Astrocyte (in vitro differentiated cells and primary cell): ENCODE results near the gene TRIO. TPM values are rescaled to one million over a fixed set of nuclear protein-coding genes. Genes with fewer than 3 reads are reported as not detected.

Experiments
- DNase-seq: peaks from one replicate; pipeline ENCODE4 v3.0.0-alpha.2; 2010; ENCODE audit warnings: low read depth
- FAIRE-seq: peaks from 2 replicates; lab custom pipeline; 2011; peaks lifted over from hg19 to GRCh38; lab: Jason Lieb, UNC
- H2AFZ ChIP-seq: 2 replicates; pipeline ENCODE4 v1.6.0; 2012; ENCODE audit warnings: low read depth, low read length, inconsistent platforms
- H3K27ac ChIP-seq: 2 replicates; pipeline ENCODE4 v1.5.1; 2011; ENCODE audit warnings: low read depth, low read length, inconsistent platforms
- H3K27me3 ChIP-seq: 2 replicates; pipeline ENCODE4 v1.6.0; 2011; ENCODE audit warnings: low read length, inconsistent platforms; ENCODE audit not compliant: insufficient read depth
- H3K36me3 ChIP-seq: 2 replicates; pipeline ENCODE4 v1.5.1; 2011; ENCODE audit warnings: low read length, inconsistent platforms; ENCODE audit not compliant: insufficient read depth
- H3K4me1 ChIP-seq: 2 replicates; pipeline ENCODE4 v1.5.1; 2011; ENCODE audit warnings: low read length, inconsistent platforms; ENCODE audit not compliant: insufficient read depth
- H3K4me2 ChIP-seq: 2 replicates; pipeline ENCODE4 v1.6.0; 2012; ENCODE audit warnings: low read length, inconsistent platforms
- H3K4me3 ChIP-seq: 2 replicates; pipeline ENCODE4 v1.5.1; 2011; ENCODE audit warnings: low read depth, mild to moderate bottlenecking, low read length, inconsistent platforms; ENCODE audit not compliant: insufficient read depth
- H3K79me2 ChIP-seq: 2 replicates; pipeline ENCODE4 v1.6.0; 2012; ENCODE audit warnings: mild to moderate bottlenecking, low read length, inconsistent platforms; ENCODE audit not compliant: insufficient read depth
- H3K9ac ChIP-seq: 2 replicates; pipeline ENCODE4 v1.6.0; 2012; ENCODE audit warnings: mild to moderate bottlenecking, low read length, inconsistent platforms
- H3K9me3 ChIP-seq: 2 replicates; pipeline ENCODE4 v1.5.1; 2012; ENCODE audit warnings: low read depth, mild to moderate bottlenecking, low read length, inconsistent platforms; ENCODE audit not compliant: insufficient read depth
- H4K20me1 ChIP-seq: 2 replicates; pipeline ENCODE4 v1.6.0; 2012; ENCODE audit warnings: low read length, inconsistent platforms; ENCODE audit not compliant: insufficient read depth
- H3K27ac Mint-ChIP-seq: one replicate; pipeline ENCODE4 v1.8.0; 2021; ENCODE audit warnings: mild to moderate bottlenecking, mixed read lengths; ENCODE audit not compliant: unreplicated experiment
- H3K27me3 Mint-ChIP-seq: one replicate; pipeline ENCODE4 v1.8.0; 2021; ENCODE audit warnings: low read depth, mixed read lengths; ENCODE audit not compliant: unreplicated experiment
- H3K36me3 Mint-ChIP-seq: one replicate; pipeline ENCODE4 v1.8.0; 2021; ENCODE audit warnings: low read depth, mixed read lengths; ENCODE audit not compliant: unreplicated experiment
- H3K4me1 Mint-ChIP-seq: one replicate; pipeline ENCODE4 v1.8.0; 2021; ENCODE audit warnings: low read depth, mixed read lengths; ENCODE audit not compliant: unreplicated experiment
- H3K4me3 Mint-ChIP-seq: one replicate; pipeline ENCODE4 v1.8.0; 2021; ENCODE audit warnings: mild to moderate bottlenecking, moderate library complexity, mixed read lengths; ENCODE audit not compliant: unreplicated experiment
- H3K9me3 Mint-ChIP-seq: one replicate; pipeline ENCODE4 v1.8.0; 2021; ENCODE audit warnings: mild to moderate bottlenecking, mixed read lengths; ENCODE audit not compliant: unreplicated experiment
- CTCF ChIP-seq: IDR thresholded peaks from 2 replicates; pipeline ENCODE4 v1.5.1; 2011; ENCODE audit warnings: low read depth, mild to moderate bottlenecking, inconsistent platforms, low read length, moderate library complexity; ENCODE audit not compliant: insufficient read depth
- EZH2 ChIP-seq: IDR thresholded peaks from 2 replicates; pipeline ENCODE4 v1.6.1; 2012; ENCODE audit warnings: mild to moderate bottlenecking, low read length, inconsistent platforms; ENCODE audit not compliant: insufficient read depth
- total RNA-seq: library from RNA; stranded (reverse); gene quantifications from 2 replicates; pipeline ENCODE4 v1.2.1, GENCODE V29; 2021

Gene TRIO
- total RNA-seq, 1 donor from 2014 or later, result 347 TPM

DNA sequence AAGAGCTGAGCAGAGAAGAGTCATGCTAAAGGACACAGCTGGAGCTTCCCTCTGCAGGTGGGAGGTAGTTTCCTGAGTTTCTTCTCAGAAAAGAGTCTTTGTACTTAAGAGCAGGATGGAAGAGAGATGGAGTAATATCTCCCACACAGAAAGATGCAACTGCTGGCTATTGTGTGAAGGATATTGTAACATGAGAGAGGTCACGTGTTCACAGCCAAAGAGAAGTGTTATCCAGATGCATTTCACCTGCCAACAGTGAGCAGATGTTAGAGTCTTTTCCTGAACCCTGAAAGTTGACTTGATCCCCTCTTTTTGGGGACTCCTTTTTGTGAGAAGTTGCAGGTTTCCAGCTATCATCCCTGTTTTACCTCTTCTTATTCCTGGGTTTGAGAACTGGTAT is 14.0 kb upstream of the TRIO start:
- H2AFZ ChIP-seq, result no peak overlapping the region
- Mint-ChIP-seq H3K4me1 (no peaks in the 10 kb centered on the region), H3K27me3 (peaks cover 20% of the 10 kb centered on the region)

GRCh38 chr5:14131855-14132503 is 11.2 kb upstream of the TRIO start:
- Mint-ChIP-seq H3K9me3 (peaks cover 9% of the 10 kb centered on the region), H3K4me3 (no peak overlapping the region), H3K27ac (no peak overlapping the region), H3K4me1 (no peaks in the 10 kb centered on the region), H3K27me3 (peaks cover 17% of the 10 kb centered on the region), H3K36me3 (no peaks in the 10 kb centered on the region)
- H3K9ac ChIP-seq, result no peak overlapping the region
- H3K27me3 ChIP-seq, result no peaks in the 10 kb centered on the region
- no peaks in the 10 kb centered on the region for H3K9me3 ChIP-seq
- H3K4me2 ChIP-seq, result no peak overlapping the region
- no peak for TF ChIP-seq EZH2
- no peak for TF ChIP-seq CTCF
- H3K4me1 ChIP-seq, result no peaks in the 10 kb centered on the region
- no peak overlapping the region for H2AFZ ChIP-seq
- no peaks in the 10 kb centered on the region for H3K36me3 ChIP-seq
- no peak for FAIRE-seq
- no peaks in the 10 kb centered on the region for H4K20me1 ChIP-seq
- H3K27ac ChIP-seq, result no peak overlapping the region
- no peaks in the 10 kb centered on the region for H3K79me2 ChIP-seq
- no peak overlapping the region for H3K4me3 ChIP-seq
- DNase-seq, result no peak

More for the DNA sequence above, 14.0 kb upstream of the TRIO start:
- DNase-seq (no peak), FAIRE-seq (no peak)
- TF ChIP-seq CTCF, result no peak
- no peak for TF ChIP-seq EZH2
- no peak overlapping the region for H3K27ac ChIP-seq
- Mint-ChIP-seq H3K27ac (no peak overlapping the region), H3K4me3 (no peak overlapping the region), H3K9me3 (peaks cover 2% of the 10 kb centered on the region), H3K36me3 (no peaks in the 10 kb centered on the region)
- H4K20me1 ChIP-seq, result no peaks in the 10 kb centered on the region
- no peaks in the 10 kb centered on the region for H3K27me3 ChIP-seq
- no peak overlapping the region for H3K4me2 ChIP-seq
- no peaks in the 10 kb centered on the region for H3K79me2 ChIP-seq
- H3K4me3 ChIP-seq, result no peak overlapping the region
- no peak overlapping the region for H3K9ac ChIP-seq
- no peaks in the 10 kb centered on the region for H3K36me3 ChIP-seq
- no peaks in the 10 kb centered on the region for H3K9me3 ChIP-seq
- H3K4me1 ChIP-seq, result no peaks in the 10 kb centered on the region

- H3K36me3 Mint-ChIP-seq, result peaks cover under 1% of the 10 kb centered on the region
- H3K36me3 ChIP-seq, result no peaks in the 10 kb centered on the region
- no peaks in the 10 kb centered on the region for H3K9me3 ChIP-seq
- no peak overlapping the region for H3K27ac Mint-ChIP-seq
- no peaks in the 10 kb centered on the region for H3K4me1 ChIP-seq
- FAIRE-seq, result no peak
- no peak overlapping the region for H3K4me3 Mint-ChIP-seq
- TF ChIP-seq EZH2 (no peak), CTCF (no peak)
- no peak overlapping the region for H3K27ac ChIP-seq
- no peak overlapping the region for H2AFZ ChIP-seq
- H3K4me1 Mint-ChIP-seq, result no peaks in the 10 kb centered on the region
- no peak overlapping the region for H3K9ac ChIP-seq
- H3K79me2 ChIP-seq, result no peaks in the 10 kb centered on the region
- DNase-seq, result no peak
- no peaks in the 10 kb centered on the region for H4K20me1 ChIP-seq
- H3K4me3 ChIP-seq, result no peak overlapping the region
- H3K9me3 Mint-ChIP-seq, result peaks cover 9% of the 10 kb centered on the region
- H3K27me3 ChIP-seq, result no peaks in the 10 kb centered on the region
- H3K27me3 Mint-ChIP-seq, result peaks cover 17% of the 10 kb centered on the region
- H3K4me2 ChIP-seq, result no peak overlapping the region
These were observed 9.7 kb upstream of the TRIO start for GRCh38 chr5:14133394-14133793.
